HepG2 (cell line): ENCODE measurements around the gene GLG1. TPM values are rescaled to one million over a fixed set of nuclear protein-coding genes. Genes with fewer than 3 reads are reported as not detected.

Source experiments
- GATAD2A ChIP-seq: IDR thresholded peaks from 2 replicates; pipeline ENCODE4 v1.6.1; 2016
- HDAC6 ChIP-seq: fragments of 200-600 bp; sonication (generic); IDR thresholded peaks from 2 replicates; pipeline ENCODE4 v1.7.0; 2017; ENCODE audit warnings: mild to moderate bottlenecking, antibody characterized with exemption, low read length, low read depth
- HNF4A ChIP-seq: sonication (generic); formaldehyde crosslinking; IDR thresholded peaks from 2 replicates; pipeline ENCODE4 v1.4.0; 2020; ENCODE audit warnings: missing genetic modification reagents
- KAT7 ChIP-seq: IDR thresholded peaks from 2 replicates; pipeline ENCODE4 v1.6.1; 2018; ENCODE audit warnings: borderline replicate concordance, missing compliant biosample characterization
- KDM5A ChIP-seq: fragments of 200-600 bp; sonication (generic); IDR thresholded peaks from 2 replicates; pipeline ENCODE4 v1.7.0; 2018; ENCODE audit warnings: antibody characterized with exemption, mild to moderate bottlenecking, low read length, borderline replicate concordance
- NCOR1 ChIP-seq: fragments of 200-600 bp; sonication (generic); IDR thresholded peaks from 2 replicates; pipeline ENCODE4 v1.7.0; 2017; ENCODE audit warnings: antibody characterized with exemption, low read length, borderline replicate concordance
- PHF8 ChIP-seq: sonication (generic); formaldehyde crosslinking; IDR thresholded peaks from 2 replicates; pipeline ENCODE4 v1.5.0; 2020; ENCODE audit warnings: missing genetic modification reagents
- PLRG1 ChIP-seq: fragments of 450-650 bp; conservative IDR thresholded peaks from 2 replicates; pipeline ENCODE4 v1.6.1; 2016
- TCF7 ChIP-seq: sonication (generic); IDR thresholded peaks from 2 replicates; pipeline ENCODE4 v1.6.1; 2016; ENCODE audit warnings: antibody characterized with exemption, low read depth
- ZFP90 ChIP-seq: sonication (generic); formaldehyde crosslinking; IDR thresholded peaks from 2 replicates; pipeline ENCODE4 v1.8.0; 2022; ENCODE audit warnings: missing genetic modification reagents, mild to moderate bottlenecking, inconsistent platforms, borderline replicate concordance
- ZMYM4 ChIP-seq: sonication (generic); formaldehyde crosslinking; IDR thresholded peaks from 2 replicates; pipeline ENCODE4 v1.8.1; 2023; ENCODE audit warnings: mild to moderate bottlenecking, missing genetic modification reagents
- ZNF7 ChIP-seq: IDR thresholded peaks from 2 replicates; pipeline ENCODE4 v1.6.1; 2016; ENCODE audit warnings: missing biosample characterization, missing genetic modification reagents
- polyA plus RNA-seq, 8 experiments: library from polyadenylated mRNA; depleted of rRNA in 3 of 8; stranded (reverse) in 7 of 8; unstranded in 1 of 8; fragments of >200 nt; fragmentation: Illumina TruSeq in 4 of 8; extraction: Trizol in 4 of 8; gene quantifications; 2 replicates each; pipeline versions ENCODE4 v1.2.1 to v1.2.3, GENCODE V29; 2011 to 2016; ENCODE audit warnings: low read depth in 4 of 8, missing spikeins in 1 of 8, mixed read lengths in 1 of 8; ENCODE audit not compliant: insufficient read depth in 1 of 8
- total RNA-seq, 5 experiments: library from RNA; depleted of rRNA; stranded (reverse); fragments of >200 nt; fragmentation: Illumina TruSeq; extraction: Trizol; gene quantifications; 2 replicates each; pipeline ENCODE4 v1.2.3, GENCODE V29; 2016; ENCODE audit warnings: low read depth in 1 of 5
- TF ChIP-seq, protein P1 (sequence below): sonication (generic); formaldehyde crosslinking; IDR thresholded peaks from 2 replicates; pipeline ENCODE4 v1.4.0; 2020; ENCODE audit warnings: missing genetic modification reagents
- TF ChIP-seq, protein P2 (sequence below): sonication (generic); formaldehyde crosslinking; IDR thresholded peaks from 2 replicates; pipeline ENCODE4 v1.4.0; 2020; ENCODE audit warnings: missing genetic modification reagents, borderline replicate concordance
- TF ChIP-seq, protein P3 (sequence below): sonication (generic); formaldehyde crosslinking; IDR thresholded peaks from 2 replicates; pipeline ENCODE4 v1.8.1; 2023; ENCODE audit warnings: mild to moderate bottlenecking, missing genetic modification reagents
- TF ChIP-seq, protein P4 (sequence below): IDR thresholded peaks from 2 replicates; pipeline ENCODE4 v1.6.1; 2016; ENCODE audit warnings: missing compliant biosample characterization, missing genetic modification reagents, borderline replicate concordance
- TF ChIP-seq, protein P5 (sequence below): sonication (generic); formaldehyde crosslinking; IDR thresholded peaks from 2 replicates; pipeline ENCODE4 v1.8.0; 2022; ENCODE audit warnings: low read depth, missing genetic modification reagents
- TF ChIP-seq, protein P6 (sequence below): sonication (generic); formaldehyde crosslinking; IDR thresholded peaks from 2 replicates; pipeline ENCODE4 v1.9.0; 2021; ENCODE audit warnings: missing genetic modification reagents, mild to moderate bottlenecking, borderline replicate concordance

Gene GLG1
- total and polyA plus RNA-seq, 2 of the 13 experiments (the other 11 are each of a cell fraction or from before 2014, with no cell fraction given) = 87.7 to 141 TPM

DNA sequence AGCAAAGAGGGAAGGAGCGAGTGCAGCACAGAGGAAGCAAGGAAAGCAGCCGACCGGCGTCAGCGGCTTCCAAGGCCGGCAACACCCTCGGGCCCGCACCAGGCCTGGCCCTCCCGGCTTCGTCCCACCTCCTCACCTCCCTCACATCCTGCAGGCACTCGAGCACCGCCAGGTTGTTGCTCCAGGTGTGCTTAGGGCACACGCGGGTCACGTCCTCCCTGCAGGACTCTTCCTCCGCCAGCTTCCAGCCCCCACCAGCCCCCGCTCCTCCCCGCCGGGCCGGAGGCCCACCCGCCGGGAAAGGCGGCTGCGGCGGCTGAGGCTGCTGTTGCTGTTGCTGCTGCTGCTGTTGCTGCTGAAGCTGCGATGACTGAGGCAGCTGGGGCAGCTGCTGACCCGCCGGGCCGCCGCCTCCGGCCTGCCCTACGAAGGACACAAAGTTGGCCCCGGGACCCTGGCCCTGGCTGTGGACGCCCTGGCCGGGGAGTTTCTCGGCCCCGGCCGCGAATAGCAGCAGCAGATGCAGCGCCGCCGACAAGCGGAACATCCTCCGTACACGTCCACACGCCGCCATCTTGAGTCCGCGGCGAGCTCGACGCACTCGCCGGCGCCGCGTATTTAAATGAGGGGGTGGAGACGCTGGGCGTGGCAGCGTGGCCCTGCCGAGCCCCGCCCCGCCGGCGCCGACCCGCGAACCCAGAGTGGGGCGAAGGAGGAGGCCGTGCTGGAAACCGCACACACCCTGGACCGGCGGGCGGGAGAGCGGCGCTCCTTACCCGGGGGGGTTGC, at the start of gene GLG1 (continued):
- TF ChIP-seq, protein P1, sequence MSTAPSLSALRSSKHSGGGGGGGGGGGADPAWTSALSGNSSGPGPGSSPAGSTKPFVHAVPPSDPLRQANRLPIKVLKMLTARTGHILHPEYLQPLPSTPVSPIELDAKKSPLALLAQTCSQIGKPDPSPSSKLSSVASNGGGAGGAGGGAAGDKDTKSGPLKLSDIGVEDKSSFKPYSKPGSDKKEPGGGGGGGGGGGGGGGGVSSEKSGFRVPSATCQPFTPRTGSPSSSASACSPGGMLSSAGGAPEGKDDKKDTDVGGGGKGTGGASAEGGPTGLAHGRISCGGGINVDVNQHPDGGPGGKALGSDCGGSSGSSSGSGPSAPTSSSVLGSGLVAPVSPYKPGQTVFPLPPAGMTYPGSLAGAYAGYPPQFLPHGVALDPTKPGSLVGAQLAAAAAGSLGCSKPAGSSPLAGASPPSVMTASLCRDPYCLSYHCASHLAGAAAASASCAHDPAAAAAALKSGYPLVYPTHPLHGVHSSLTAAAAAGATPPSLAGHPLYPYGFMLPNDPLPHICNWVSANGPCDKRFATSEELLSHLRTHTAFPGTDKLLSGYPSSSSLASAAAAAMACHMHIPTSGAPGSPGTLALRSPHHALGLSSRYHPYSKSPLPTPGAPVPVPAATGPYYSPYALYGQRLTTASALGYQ (CRISPR knock-in tag) = peak; percentile 86; the same call in 1 of the 2 replicates
- TF ChIP-seq HNF4A (CRISPR knock-in tag) (no peak), ZFP90 (CRISPR knock-in tag) (peak; percentile 87), TCF7 (no peak), GATAD2A (CRISPR knock-in tag) (no peak), ZNF7 (0 out of 2 replicates have a peak, but pooled peaks have one; percentile 35), NCOR1 (no peak; the same call in 1 of the 2 replicates), HDAC6 (no peak), KAT7 (CRISPR knock-in tag) (peak; percentile 92; the same call in 1 of the 2 replicates), ZMYM4 (CRISPR knock-in tag) (peak; percentile 92), PHF8 (CRISPR knock-in tag) (peak; percentile 100), PLRG1 (no peak), KDM5A (peak; percentile 69; the same call in 1 of the 2 replicates)
- TF ChIP-seq, protein P2, sequence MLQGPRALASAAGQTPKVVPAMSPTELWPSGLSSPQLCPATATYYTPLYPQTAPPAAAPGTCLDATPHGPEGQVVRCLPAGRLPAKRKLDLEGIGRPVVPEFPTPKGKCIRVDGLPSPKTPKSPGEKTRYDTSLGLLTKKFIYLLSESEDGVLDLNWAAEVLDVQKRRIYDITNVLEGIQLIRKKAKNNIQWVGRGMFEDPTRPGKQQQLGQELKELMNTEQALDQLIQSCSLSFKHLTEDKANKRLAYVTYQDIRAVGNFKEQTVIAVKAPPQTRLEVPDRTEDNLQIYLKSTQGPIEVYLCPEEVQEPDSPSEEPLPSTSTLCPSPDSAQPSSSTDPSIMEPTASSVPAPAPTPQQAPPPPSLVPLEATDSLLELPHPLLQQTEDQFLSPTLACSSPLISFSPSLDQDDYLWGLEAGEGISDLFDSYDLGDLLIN = peak; percentile 48; the same call in 1 of the 2 replicates
- TF ChIP-seq, protein P3, sequence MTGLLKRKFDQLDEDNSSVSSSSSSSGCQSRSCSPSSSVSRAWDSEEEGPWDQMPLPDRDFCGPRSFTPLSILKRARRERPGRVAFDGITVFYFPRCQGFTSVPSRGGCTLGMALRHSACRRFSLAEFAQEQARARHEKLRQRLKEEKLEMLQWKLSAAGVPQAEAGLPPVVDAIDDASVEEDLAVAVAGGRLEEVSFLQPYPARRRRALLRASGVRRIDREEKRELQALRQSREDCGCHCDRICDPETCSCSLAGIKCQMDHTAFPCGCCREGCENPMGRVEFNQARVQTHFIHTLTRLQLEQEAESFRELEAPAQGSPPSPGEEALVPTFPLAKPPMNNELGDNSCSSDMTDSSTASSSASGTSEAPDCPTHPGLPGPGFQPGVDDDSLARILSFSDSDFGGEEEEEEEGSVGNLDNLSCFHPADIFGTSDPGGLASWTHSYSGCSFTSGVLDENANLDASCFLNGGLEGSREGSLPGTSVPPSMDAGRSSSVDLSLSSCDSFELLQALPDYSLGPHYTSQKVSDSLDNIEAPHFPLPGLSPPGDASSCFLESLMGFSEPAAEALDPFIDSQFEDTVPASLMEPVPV (CRISPR knock-in tag) = peak; percentile 89; the same call in 1 of the 2 replicates
- TF ChIP-seq, protein P4, sequence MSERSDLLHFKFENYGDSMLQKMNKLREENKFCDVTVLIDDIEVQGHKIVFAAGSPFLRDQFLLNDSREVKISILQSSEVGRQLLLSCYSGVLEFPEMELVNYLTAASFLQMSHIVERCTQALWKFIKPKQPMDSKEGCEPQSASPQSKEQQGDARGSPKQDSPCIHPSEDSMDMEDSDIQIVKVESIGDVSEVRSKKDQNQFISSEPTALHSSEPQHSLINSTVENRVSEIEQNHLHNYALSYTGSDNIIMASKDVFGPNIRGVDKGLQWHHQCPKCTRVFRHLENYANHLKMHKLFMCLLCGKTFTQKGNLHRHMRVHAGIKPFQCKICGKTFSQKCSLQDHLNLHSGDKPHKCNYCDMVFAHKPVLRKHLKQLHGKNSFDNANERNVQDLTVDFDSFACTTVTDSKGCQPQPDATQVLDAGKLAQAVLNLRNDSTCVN (CRISPR knock-in tag) = peak; percentile 63; the same call in 1 of the 2 replicates
- TF ChIP-seq, protein P5, sequence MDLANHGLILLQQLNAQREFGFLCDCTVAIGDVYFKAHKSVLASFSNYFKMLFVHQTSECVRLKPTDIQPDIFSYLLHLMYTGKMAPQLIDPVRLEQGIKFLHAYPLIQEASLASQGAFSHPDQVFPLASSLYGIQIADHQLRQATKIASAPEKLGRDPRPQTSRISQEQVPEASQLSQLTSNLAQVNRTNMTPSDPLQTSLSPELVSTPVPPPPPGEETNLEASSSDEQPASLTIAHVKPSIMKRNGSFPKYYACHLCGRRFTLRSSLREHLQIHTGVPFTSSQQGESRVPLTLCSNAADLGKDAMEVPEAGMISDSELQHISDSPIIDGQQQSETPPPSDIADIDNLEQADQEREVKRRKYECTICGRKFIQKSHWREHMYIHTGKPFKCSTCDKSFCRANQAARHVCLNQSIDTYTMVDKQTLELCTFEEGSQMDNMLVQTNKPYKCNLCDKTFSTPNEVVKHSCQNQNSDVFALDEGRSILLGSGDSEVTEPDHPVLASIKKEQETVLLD (CRISPR knock-in tag) = 0 out of 2 replicates have a peak, but pooled peaks have one; percentile 59
- TF ChIP-seq, protein P6, sequence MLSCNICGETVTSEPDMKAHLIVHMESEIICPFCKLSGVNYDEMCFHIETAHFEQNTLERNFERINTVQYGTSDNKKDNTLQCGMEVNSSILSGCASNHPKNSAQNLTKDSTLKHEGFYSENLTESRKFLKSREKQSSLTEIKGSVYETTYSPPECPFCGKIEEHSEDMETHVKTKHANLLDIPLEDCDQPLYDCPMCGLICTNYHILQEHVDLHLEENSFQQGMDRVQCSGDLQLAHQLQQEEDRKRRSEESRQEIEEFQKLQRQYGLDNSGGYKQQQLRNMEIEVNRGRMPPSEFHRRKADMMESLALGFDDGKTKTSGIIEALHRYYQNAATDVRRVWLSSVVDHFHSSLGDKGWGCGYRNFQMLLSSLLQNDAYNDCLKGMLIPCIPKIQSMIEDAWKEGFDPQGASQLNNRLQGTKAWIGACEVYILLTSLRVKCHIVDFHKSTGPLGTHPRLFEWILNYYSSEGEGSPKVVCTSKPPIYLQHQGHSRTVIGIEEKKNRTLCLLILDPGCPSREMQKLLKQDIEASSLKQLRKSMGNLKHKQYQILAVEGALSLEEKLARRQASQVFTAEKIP (CRISPR knock-in tag) = no peak
